NCI-H1694 treated with DMSO at 0.1 percent for 48 hours (cell line): ENCODE measurements around the gene LDHAL6B.

Experiments used
- DNase-seq: peaks from one replicate; lab custom pipeline; 2025; lab: John Stamatoyannopoulos, UW

LDHAL6B gene

DNA sequence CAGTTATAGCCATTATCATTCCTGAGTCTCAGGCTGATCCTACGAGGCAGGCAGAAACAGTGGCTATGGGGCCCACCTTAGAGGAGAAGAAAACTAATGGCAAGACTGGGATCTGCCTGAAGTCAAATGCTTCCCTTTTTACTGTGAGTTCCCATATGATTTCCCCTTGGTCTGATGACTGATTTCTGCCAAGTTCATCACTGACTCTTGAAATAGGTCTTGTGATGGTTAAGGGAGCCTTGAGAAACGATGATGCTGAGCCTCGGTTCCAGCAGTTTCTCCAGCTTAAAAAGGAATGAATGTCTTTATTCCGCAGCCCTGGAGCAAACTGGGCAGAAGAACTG, 29.4 kb upstream of the LDHAL6B start:
- no peak for DNase-seq

DNA sequence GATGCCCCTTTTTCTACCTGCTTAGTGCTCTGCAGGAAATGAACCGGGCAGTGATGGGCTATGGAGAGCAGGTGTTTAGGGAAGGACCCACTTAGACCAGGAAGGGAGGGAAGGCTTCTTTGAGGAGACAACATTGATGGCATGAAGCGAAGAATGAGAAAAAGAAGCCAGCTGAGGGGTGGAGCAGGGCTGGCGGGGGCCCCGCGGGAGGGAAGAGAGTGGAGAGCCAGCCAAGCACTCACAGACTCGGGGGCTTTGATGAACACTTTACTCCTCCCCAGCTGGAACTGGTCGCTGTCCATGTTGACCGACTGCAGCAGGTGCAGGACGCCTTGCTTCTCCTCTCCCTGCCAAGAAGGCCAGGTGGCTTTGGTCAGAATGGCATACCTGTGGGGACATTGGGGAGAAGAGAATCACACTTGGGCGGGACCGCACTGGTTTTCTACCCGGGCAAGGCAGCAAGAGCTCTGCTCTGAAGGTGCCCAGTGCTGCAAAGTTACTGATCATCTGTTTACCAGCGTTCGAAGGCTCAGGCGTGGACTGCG, 28.4 kb upstream of the LDHAL6B start:
- no peak for DNase-seq

DNA sequence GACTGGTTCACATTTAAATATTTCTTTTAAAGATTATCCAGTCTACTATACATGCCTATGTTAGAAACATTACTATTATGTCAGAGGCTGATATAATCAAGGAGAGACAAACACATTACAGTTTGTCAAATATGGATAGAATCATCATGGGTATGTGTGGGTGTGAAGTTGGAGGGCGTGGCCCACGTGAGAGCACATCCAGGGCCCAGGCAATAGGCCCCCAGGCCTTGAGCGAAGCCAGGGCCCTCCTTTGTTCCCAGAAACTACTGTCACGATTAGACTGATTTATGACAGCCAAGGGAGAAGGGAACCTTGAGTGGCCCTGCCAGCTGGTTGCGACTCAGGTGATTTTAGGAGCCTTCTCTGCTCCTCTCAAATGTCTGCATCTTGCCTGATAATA, 26.9 kb upstream of the LDHAL6B start:
- DNase-seq: no peak

DNA sequence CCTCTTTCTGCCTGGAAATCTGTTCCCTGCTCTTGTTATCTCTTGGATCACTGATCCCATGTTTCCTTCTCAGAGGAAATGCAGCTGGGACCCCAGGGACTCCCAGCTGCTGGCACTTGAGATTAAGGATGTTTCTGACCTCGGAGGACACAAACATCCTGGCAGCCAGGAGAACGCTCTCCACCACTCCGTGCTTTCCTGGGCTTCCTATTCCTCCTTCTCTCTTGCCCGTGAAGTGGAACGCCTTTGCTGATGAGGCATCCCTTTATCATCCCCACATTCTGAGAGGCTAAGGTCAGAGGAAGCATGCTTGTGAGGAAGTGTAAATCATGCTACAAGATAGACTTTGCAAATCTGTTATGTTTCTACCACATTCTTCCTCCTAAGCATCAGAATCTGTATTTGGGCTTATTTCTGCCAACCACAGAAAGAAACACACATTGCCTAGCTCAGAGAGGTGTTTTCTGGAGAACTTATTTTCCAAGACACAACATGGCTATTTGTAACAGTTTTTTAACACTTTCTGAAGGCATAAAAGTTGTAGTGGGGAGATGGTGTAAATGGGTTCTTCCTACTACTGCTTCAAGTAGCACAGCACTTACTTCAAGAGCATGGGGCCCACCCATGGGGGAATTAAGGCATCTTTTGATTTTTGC, 25.6 kb upstream of the LDHAL6B start:
- DNase-seq: no peak

DNA sequence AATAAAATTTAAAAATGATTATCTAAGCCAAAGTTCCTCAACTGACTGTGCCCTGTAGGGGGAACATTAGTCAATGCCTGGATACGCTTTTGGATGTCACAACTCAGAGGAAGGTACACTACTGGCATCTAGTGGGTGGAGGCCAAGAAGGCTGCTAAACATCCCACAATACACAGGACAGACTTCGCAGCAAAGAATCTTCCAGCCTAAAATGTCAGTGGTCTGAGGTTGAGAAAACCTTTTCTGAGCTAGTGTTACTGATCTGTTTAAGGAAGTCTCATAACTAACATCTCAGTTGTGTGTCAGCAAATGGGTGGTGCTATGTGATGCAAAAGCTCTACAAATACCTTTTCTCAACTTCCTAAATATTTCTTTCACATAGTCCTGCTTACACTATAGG, 20.9 kb upstream of the LDHAL6B start:
- no peak for DNase-seq

DNA sequence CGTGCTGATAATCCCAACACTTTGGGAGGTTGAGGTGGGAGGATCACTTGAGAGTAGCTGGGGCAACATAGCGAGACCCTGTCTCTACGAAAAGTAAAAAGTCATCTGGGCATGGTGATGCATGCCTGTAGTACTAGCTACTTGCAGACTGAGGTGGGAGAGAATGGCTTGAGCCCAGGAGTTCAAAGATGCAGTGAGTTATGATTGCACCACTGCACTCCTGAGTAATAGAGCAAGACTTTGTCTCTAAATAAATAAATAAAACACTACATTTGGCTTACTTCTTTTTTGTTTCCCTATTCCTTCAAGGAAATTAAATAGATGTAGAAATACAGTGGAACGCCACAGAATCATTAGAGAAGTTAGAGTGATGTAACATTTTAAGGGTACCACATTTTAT, 20.1 kb upstream of the LDHAL6B start:
- DNase-seq: no peak

DNA sequence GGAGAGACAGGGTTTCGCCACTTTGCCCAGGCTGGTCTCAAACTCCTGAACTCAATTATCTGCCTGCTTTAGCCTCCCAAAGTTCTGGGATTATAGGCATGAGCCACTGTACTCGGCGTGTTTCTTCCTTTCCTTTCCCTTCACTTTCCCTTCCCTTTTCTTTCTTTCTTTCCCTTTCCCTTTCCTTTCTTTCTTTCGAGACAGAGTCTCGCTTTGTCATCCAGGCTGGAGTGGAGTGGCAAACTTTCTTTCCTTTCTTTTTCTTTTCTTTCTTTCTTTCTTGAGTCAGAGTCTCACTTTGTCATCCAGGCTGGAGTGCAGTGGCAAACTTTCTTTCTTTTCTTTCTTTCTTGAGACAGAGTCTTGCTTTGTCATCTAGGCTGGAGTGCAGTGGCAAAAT, 17.4 kb upstream of the LDHAL6B start:
- no peak for DNase-seq

DNA sequence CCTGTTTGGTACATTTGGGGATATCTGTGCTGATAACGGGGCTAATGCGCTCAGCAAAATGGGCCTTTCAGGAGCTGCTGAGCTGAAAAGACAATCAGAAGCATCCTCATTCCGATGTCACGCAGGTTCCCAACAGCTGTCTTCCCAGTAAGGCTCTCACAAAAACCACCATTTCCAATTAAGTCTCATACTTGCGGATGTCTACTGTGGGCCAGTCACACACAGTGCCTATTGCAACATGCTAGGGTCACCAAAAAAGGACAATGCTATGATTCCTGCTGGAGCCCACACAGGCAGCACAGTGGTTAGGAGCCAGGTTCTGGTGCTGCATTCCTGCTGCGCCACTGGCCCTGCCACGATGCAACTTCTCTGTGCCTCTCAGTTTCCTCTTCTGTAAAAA, 16.4 kb upstream of the LDHAL6B start:
- DNase-seq: no peak

DNA sequence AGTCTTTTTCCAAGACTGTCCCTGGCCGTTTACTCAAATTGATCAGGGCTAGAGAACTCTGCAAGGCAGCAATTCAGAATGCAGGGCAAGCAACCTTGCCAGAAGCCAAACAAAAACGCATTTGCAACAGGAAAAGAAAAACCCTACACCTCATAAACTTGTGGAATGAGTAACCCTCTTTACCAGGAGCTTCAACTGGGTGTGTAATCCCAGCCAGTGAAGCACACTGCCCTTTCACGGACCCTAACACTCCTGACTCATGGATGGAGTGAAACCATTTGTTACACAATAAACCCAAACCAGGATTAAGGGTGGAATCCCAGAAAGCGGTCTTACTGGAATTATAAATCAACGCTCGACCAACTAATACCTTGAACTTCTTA, 14.8 kb upstream of the LDHAL6B start:
- no peak for DNase-seq

DNA sequence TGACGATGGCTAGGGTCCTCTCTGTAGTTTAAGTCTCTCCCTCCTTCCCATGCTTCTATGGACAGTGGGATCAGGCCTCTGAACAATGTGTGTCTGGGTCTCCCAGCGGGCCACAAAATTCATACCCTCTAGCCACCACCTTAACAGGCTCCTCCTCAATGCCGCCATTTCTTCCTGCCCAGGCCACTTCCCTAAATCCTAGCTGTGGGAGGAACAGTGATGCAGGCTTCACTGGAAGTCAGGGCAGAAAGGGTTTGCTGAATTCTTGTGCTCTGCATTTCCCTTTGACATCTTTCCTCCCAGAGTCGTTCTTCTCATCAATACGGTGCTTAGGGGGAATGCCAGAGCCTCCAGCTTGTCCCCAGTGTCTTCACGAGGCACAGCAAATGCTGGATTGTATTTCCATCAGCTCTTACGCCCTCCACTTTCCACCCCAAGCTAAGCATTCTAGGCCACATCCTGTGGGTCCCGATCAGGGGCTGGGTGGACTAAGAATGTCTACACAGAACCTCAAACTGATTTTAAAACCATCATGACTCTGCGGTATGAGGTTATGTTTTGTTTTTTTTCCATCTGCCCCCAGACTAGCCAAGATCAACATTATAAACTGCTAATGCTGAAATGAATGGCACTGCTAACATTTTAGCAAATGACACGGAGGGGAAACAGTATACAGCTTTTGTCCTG, 11.9 kb upstream of the LDHAL6B start:
- DNase-seq: no peak

DNA sequence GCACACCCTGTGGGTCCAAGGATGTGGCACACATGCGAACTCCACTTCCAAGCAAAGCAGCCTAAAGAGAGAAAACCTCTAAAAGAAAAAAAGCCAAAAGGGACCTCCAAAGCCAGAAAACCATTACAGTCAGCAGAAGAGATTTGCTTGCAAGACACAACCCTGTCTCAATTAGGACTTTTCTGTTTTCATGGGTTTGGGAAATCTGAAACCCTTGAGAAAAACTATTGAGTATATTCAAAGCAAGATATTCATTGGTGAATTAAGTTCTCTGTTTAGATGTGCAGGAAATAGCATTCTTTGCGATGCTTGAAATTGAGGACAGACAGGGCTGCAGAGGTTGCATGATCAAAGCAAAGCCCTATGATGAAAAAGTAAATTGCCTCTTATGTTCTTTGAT, 10.2 kb upstream of the LDHAL6B start:
- no peak for DNase-seq

DNA sequence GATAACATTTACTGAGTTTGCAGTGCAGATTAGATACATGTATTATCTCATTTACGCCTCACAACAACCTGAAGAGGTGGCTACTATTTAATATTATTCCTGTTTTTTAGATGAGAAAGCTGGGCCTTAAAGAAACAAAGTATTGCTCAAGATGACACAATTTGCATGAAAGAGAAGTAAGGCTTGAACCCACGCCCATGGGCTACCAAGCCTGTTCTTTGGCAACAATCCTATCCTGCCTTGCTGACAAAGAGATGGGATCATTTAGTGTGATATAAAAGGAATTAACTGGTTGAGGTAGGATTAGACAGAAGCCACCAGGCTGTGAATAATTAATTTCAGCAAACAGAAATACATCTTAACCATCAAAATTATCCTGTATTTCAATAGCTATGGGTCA, 9.2 kb upstream of the LDHAL6B start:
- DNase-seq: no peak

DNA sequence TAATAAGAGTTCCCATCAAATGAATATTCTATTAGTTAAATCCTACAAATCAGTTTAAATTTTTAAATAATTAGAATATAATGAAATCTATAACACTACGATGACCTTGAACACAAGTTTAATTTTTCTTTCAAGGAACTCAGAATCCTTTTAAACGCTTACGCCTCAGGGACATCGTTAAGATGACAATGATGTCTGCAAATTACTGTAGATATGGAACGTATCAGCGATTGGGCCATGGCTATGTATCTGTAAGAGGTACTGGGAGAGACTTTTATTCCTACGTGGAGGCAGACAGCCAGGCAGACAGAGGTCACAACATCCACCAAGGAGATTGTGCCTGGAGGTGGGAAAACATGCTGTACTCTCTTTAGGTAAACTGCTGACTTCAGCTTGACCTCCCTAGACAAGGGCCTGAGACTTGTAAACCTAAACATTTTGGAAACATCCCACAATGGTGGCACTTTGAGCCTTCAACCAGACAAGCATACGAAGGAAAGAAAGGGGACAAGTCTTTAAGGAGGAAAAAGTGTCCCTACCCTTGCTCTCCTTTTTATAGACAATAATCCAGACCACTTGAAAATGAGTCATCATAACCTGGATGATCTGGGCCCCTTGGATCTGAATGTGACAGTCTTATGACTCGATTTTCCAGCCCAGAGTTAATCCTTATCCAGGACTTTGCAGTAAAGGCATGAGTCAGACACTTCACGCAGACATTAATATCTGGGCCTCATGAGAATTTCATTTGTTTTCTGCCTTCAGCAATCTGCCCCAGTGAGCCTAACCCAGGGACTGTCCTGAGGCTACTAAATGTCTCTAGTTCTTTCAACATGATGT, 6.8 kb upstream of the LDHAL6B start:
- DNase-seq: no peak

DNA sequence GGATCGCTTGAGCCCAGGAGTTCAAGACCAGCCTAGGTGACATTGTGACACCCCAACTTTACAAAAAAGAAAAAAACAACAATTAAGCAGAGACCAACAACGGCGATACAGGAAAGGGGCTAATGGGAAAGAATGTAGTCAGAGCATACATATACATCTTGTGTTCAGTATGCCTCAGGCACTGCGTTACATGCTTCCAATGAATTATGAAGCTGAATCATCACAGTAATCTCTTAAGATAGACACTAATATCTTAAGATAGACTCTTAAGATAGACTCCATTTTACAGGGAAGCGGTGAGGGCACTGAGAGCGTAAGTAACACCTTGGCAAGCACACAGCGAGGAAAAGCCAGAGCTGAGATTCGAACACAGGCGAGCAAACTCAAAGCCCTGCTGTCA, 6.1 kb upstream of the LDHAL6B start:
- no peak for DNase-seq

DNA sequence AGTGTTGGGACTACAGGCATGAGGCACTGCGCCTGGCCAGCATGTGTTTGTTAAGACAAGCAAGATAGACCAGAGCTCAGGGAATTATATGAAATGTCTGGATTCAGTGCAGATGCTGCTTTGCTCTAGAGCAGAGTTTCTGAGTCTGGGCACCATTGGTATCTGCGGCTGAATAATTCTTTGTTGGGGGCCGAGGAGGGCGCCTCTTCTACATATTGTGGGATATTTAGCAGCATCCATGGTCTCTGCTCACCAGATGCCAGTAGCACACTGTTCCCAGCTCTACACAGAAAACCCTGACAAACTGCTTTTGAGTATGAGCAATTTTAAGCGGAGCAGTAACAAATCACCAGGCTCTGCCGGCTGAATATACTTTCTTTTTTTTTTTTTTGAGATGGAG, 3.6 kb upstream of the LDHAL6B start:
- DNase-seq: no peak

DNA sequence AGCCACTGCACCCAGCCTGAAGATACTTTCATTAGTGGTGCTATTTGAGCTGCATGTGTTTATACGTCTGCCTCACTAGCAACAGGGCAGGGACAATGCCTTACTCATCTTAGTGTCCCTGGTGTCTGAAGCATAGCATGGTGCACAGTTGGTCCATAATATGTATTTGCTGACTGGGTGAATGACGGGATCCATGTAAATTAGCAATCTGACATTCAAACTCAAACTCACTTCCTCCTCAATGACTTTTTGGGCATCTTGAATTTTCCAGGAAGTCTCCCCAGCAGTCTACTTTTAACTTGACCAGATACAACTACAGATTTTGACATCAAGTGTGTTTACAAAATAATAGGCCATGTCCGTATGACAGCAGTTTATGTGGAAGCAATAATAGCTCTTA, 3.0 kb upstream of the LDHAL6B start:
- no peak for DNase-seq

DNA sequence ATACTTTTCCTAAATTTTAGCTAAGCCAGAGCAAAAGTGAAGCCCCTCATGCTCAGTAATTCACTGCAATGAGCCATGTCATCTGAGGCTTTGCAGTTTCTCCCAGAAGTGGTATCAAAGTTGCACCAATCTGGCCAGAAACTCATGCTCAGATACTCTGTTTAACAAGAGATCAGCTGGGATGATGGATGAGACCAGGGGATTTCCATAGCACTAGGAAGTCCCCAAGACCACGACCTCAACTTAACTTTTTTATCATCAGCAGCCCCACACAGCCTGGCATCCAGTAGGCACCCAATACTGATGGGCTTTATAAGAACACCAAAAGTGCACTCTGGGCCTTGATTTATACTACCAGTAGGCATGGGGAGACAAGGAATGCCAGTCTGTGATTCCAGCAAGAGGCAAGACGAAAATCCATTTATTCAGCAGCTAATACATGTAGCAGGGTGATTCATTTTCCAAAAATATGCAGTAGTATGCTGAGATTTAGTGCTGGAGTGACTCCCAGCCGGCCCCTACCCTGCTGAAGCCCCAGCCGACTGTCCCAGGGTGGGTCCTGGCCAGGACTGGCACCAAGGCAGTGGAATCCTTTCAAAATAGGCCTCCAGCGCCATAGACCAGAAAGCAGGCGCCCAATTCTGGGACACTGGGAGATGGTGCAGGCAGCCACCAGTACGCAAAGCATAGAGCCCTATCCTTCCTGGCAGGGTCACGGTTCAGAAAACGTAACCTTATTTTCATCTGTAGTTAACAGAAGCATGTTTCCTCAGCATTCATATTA, 612 bp upstream of the LDHAL6B start:
- DNase-seq: no peak

DNA sequence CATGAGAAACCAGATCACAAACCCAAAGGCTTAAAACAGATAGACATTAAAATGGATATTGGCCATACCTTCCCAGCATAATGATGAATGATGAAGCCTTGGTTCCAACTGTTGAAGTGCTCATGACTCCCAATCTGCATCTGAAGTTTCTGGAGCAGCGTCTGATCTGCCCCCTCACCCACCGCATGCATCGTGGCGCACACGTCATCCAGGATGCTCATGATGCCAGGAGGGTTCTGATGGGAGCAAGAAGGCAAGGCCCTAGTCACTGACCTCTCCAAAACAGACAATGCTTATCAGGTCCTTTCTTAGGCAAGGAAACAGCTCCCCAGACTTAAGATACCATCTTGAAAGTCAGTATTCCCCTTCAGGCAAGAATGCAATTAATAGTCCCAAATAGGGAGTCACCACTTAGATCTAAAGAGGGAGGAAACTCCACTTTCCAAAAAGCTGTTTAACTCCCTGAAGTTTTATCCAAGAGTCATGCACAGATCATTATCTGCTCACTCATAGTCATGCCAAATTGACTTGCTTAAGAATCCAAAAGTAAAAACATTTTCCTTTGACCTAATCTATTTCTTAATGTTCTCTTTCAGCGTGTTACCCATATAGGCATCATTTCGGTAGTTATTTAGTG, 2.1 kb downstream of the LDHAL6B start:
- no peak for DNase-seq

DNA sequence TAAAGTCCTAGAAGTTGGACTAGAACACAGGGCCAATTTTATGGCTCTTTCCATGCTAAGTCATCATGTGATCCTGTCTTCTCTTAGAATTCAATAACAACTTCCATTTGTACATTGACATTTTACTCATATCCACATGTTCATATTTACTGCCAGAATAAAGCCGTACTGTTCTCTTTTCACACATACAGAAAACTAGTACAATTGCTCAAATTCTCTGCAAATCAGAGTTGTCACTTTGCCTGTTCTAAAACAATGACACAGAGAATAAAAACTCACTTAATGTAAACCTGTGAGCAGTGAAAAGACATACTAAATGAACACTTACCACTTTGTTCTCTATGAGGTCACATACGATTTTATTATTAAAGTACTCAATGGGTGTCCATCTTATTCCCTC, 3.5 kb downstream of the LDHAL6B start:
- DNase-seq: no peak

DNA sequence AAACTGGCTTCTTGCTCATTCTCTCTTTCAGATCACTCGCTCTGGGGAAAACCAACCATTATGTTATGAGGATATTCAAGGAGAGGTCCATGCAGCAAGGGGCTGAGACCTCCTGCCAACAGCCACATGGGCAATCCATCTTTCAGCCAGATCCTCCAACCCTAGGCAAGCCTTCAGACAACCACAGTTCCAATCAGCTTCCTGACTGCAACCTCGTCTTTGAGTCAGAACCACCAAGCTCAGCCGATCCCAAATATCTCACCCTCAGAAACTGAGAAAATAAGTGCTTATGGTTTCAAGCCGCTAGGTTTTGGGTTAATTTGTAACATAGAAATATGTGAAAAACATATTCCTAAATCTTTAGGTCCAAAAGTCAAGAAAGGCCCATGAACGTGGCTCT, 10.3 kb downstream of the LDHAL6B start:
- no peak for DNase-seq

DNA sequence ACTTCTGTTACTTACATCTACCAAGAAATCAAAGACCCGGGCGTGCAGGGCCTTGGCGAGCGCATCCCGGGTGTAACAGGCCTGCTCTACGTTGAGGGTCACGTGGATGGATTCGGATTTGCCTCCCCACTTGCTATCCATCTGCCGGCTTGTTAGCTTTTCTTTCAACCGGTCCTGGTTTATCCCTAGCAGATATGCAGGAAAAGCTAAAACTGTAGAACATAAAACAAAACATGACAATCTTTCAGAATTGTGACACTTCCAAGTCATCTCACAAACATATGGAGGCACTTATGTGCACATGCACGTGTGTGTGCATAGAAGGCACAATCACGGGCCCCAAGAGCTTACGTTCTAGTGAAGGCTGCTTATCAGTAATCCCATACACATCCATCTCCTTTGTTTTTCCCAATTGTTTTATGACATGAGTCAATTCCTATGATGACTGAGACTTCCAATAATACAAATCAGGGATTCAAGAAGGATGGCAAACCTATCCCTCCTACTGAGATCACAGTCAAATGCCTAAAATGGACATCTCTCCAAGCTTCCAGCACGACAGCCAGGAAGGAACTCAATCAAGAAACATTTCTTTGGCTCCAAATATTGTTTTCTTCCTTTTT, 11.3 kb downstream of the LDHAL6B start:
- DNase-seq: no peak
